Right renal cortex interstitium (tissue), 3 donors: ENCODE measurements around the gene WWP2. TPM values are rescaled to one million over a fixed set of nuclear protein-coding genes. Genes with fewer than 3 reads are reported as not detected.
A peak's percentile ranks its signal among the peaks of the same experiment; 100 is the strongest.
"Not testable (repeated sequence)": the region's sequence is repeated elsewhere in the genome, so short reads cannot be mapped to it uniquely, and the experiment has no call there.

Source experiments
- DNase-seq, 3 donors: peaks; one replicate each; pipeline ENCODE4 v3.0.0-alpha.2; 2013; ENCODE audit warnings: low read depth in 3 of 3, low spot score in 2 of 3
- polyA plus RNA-seq, 3 donors: library from polyadenylated mRNA; unstranded; fragments of 120-200 nt; gene quantifications; one replicate each; pipeline ENCODE4 v1.2.1, GENCODE V29; 2013; ENCODE audit not compliant: insufficient read length in 3 of 3

The WWP2 gene
- polyA plus RNA-seq = 10 to 100 TPM; 38.5 to 42.0 (median 39.9) TPM

GRCh38 chr16:69761983-69762813, at the start of gene WWP2:
Gene WWP2, plus strand, starts transcription at chr16:69762332. Its CDS starts 24,679 bp downstream, at chr16:69787011.
- peak in 2 of 3 donors; percentile 57 to 71 for DNase-seq

- no peak for DNase-seq
Observed at GRCh38 chr16:69712914-69713581, 49.1 kb upstream of the WWP2 start.

GRCh38 chr16:69717066-69717465, 45.1 kb upstream of the WWP2 start:
- DNase-seq = no peak

GRCh38 chr16:69718111-69718764, 43.9 kb upstream of the WWP2 start:
- no peak for DNase-seq

GRCh38 chr16:69720822-69721430, 41.2 kb upstream of the WWP2 start:
- no peak for DNase-seq

- no peak for DNase-seq
Observed at GRCh38 chr16:69721441-69721957, 40.6 kb upstream of the WWP2 start.

- no peak for DNase-seq
Observed at GRCh38 chr16:69724414-69724873, 37.7 kb upstream of the WWP2 start.

GRCh38 chr16:69724981-69725479, 37.1 kb upstream of the WWP2 start:
- DNase-seq = no peak

GRCh38 chr16:69725480-69726312, 36.4 kb upstream of the WWP2 start:
- DNase-seq = no peak

GRCh38 chr16:69726313-69727060, 35.6 kb upstream of the WWP2 start, which contains the start of gene NQO1:
Gene NQO1, minus strand, starts transcription at chr16:69726560. Its CDS starts 121 bp downstream, at chr16:69726439.
- peak in 2 of 3 donors; percentile 69 to 77 for DNase-seq

GRCh38 chr16:69727916-69728270, 34.2 kb upstream of the WWP2 start:
- no peak for DNase-seq

- not testable (repeated sequence) for DNase-seq
Observed at GRCh38 chr16:69729030-69729429, 33.1 kb upstream of the WWP2 start.

- DNase-seq = not testable (repeated sequence)
Observed at GRCh38 chr16:69731280-69731679, 30.9 kb upstream of the WWP2 start.

GRCh38 chr16:69732101-69732500, 30.0 kb upstream of the WWP2 start:
- no peak for DNase-seq

- no peak for DNase-seq
Observed at GRCh38 chr16:69741519-69741918, 20.6 kb upstream of the WWP2 start.

GRCh38 chr16:69741951-69742904, 19.9 kb upstream of the WWP2 start:
- DNase-seq = peak in 2 of 3 donors; percentile 42 to 45

GRCh38 chr16:69744363-69745231, 17.5 kb upstream of the WWP2 start:
- DNase-seq = no peak
